PC-3 (cell line): ENCODE measurements around the gene CDH4. TPM values are rescaled to one million over a fixed set of nuclear protein-coding genes. Genes with fewer than 3 reads are reported as not detected.

Experiments
- ATAC-seq: fragments of 200-7000 bp; cut with Tn5 transposase; 2 replicates; pipeline ENCODE4 v1.9.1; 2020; ENCODE audit warnings: mild to moderate bottlenecking, moderate library complexity
- BruUV-seq: library from RNA; stranded (reverse); fragments of 400-500 nt; replicated peaks from 2 replicates; lab custom pipeline; 2021; lab: Mats Ljungman, UMichigan
- CTCF ChIA-PET: fragments of 300-600 bp; sonication (Branson Sonifier 250); formaldehyde crosslinking; loops from one replicate; lab custom pipeline; 2022; ENCODE audit warnings: antibody characterized with exemption; lab: Charles Lee
- POLR2A ChIA-PET: fragments of 300-600 bp; sonication (Branson Sonifier 250); formaldehyde crosslinking; loops from one replicate; lab custom pipeline; 2022; ENCODE audit warnings: antibody characterized with exemption; ENCODE audit not compliant: unreplicated experiment; lab: Charles Lee
- DNase-seq: peaks from one replicate; pipeline ENCODE4 v3.0.0-alpha.2; 2015
- H2AFZ ChIP-seq: fragments of 300-600 bp; sonication (generic); 2 replicates; pipeline ENCODE4 v1.6.0; 2016; ENCODE audit warnings: antibody characterized with exemption, low read length
- H3F3A ChIP-seq: fragments of 300-600 bp; sonication (generic); one replicate; pipeline ENCODE4 v1.6.0; 2017; ENCODE audit warnings: antibody characterized with exemption, low read length, control low read depth, mild to moderate bottlenecking; ENCODE audit not compliant: unreplicated experiment
- H3K27ac ChIP-seq: fragments of 300-600 bp; sonication (generic); 2 replicates; pipeline ENCODE4 v1.5.1; 2016; ENCODE audit warnings: mild to moderate bottlenecking, low read length
- H3K27me3 ChIP-seq: fragments of 300-600 bp; sonication (generic); 2 replicates; pipeline ENCODE4 v1.6.1; 2016; ENCODE audit warnings: low read length, mixed read lengths
- H3K36me3 ChIP-seq: fragments of 300-600 bp; sonication (generic); 2 replicates; pipeline ENCODE4 v1.6.1; 2016; ENCODE audit warnings: low read depth, mixed run types, low read length, mixed read lengths
- H3K4me1 ChIP-seq: fragments of 300-600 bp; sonication (generic); 2 replicates; pipeline ENCODE4 v1.5.1; 2016; ENCODE audit warnings: low read length; ENCODE audit not compliant: insufficient read depth
- H3K4me2 ChIP-seq: fragments of 300-600 bp; sonication (generic); 2 replicates; pipeline ENCODE4 v1.6.0; 2016; ENCODE audit warnings: low read length
- H3K4me3 ChIP-seq: fragments of 300-600 bp; sonication (generic); 2 replicates; pipeline ENCODE4 v1.5.1; 2016; ENCODE audit warnings: mild to moderate bottlenecking, low read length, mixed read lengths
- H3K79me2 ChIP-seq: fragments of 300-600 bp; sonication (generic); 2 replicates; pipeline ENCODE4 v1.6.1; 2017; ENCODE audit warnings: low read length, mixed read lengths
- H3K9ac ChIP-seq: fragments of 300-600 bp; sonication (generic); 2 replicates; pipeline ENCODE4 v1.6.0; 2016; ENCODE audit warnings: mild to moderate bottlenecking, low read length
- H3K9me2 ChIP-seq: fragments of 300-600 bp; sonication (generic); replicated peaks from 2 replicates; pipeline ENCODE4 v1.6.1; 2016; ENCODE audit warnings: mixed run types, low read length, mixed read lengths
- H3K9me3 ChIP-seq: fragments of 300-600 bp; sonication (generic); 2 replicates; pipeline ENCODE4 v1.6.1; 2016; ENCODE audit warnings: low read length, mixed read lengths
- H4K20me1 ChIP-seq: fragments of 300-600 bp; sonication (generic); 2 replicates; pipeline ENCODE4 v1.6.1; 2016; ENCODE audit warnings: low read length, mixed read lengths
- EZH2 ChIP-seq: fragments of 300-600 bp; sonication (generic); IDR thresholded peaks from one replicate; pipeline ENCODE4 v1.6.1; 2017; ENCODE audit warnings: antibody characterized with exemption, mild to moderate bottlenecking, low read length; ENCODE audit not compliant: unreplicated experiment
- EZH2phosphoT487 ChIP-seq: fragments of 300-600 bp; sonication (generic); IDR thresholded peaks from 2 replicates; pipeline ENCODE4 v1.6.1; 2018; ENCODE audit warnings: mild to moderate bottlenecking, antibody characterized with exemption, low read length, borderline replicate concordance
- intact Hi-C: fragments of 100-400 bp; cut with micrococcal nuclease; formaldehyde crosslinking; loops from 2 replicates; pipeline ENCODE4 v1.9.0; 2023
- total RNA-seq: library from RNA; depleted of rRNA; stranded (reverse); fragments of >200 nt; gene quantifications from 2 replicates; pipeline ENCODE4 v1.2.3, GENCODE V29; 2014
- TF ChIP-seq, protein P1 (sequence below): fragments of 300-600 bp; sonication (generic); conservative IDR thresholded peaks from 2 replicates; pipeline ENCODE4 v1.5.1; 2017; ENCODE audit warnings: antibody characterized with exemption, low read depth, mild to moderate bottlenecking, low read length

Gene CDH4
- total RNA-seq, 1 experiment from 2014 or later, result not detected

- Histone ChIP-seq H2AFZ (no peak overlapping the region), H3K27ac (no peak overlapping the region), H3K9me2 (no peaks in the 10 kb centered on the region), H3K4me1 (no peaks in the 10 kb centered on the region), H3F3A (no peaks in the 10 kb centered on the region), H3K9ac (no peak overlapping the region), H4K20me1 (no peaks in the 10 kb centered on the region), H3K4me3 (no peak overlapping the region), H3K9me3 (no peaks in the 10 kb centered on the region), H3K79me2 (no peaks in the 10 kb centered on the region), H3K36me3 (no peaks in the 10 kb centered on the region), H3K27me3 (peaks cover 84% of the 10 kb centered on the region), H3K4me2 (no peak overlapping the region)
- DNase-seq, result no peak
- intact Hi-C loops, result no loop called here
- BruUV-seq, result no TSS peak
- CTCF ChIA-PET, result no interaction called here
- POLR2A ChIA-PET, result no interaction called here
- TF ChIP-seq, protein P1, sequence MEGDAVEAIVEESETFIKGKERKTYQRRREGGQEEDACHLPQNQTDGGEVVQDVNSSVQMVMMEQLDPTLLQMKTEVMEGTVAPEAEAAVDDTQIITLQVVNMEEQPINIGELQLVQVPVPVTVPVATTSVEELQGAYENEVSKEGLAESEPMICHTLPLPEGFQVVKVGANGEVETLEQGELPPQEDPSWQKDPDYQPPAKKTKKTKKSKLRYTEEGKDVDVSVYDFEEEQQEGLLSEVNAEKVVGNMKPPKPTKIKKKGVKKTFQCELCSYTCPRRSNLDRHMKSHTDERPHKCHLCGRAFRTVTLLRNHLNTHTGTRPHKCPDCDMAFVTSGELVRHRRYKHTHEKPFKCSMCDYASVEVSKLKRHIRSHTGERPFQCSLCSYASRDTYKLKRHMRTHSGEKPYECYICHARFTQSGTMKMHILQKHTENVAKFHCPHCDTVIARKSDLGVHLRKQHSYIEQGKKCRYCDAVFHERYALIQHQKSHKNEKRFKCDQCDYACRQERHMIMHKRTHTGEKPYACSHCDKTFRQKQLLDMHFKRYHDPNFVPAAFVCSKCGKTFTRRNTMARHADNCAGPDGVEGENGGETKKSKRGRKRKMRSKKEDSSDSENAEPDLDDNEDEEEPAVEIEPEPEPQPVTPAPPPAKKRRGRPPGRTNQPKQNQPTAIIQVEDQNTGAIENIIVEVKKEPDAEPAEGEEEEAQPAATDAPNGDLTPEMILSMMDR, result no peak
- TF ChIP-seq EZH2 (no peak), EZH2phosphoT487 (no peak)
- ATAC-seq, result no peak
Measured at GRCh38 chr20:61646986-61647385, 394.9 kb downstream of the CDH4 start.

- intact Hi-C loops, result no loop called here
- H3K36me3 ChIP-seq, result no peaks in the 10 kb centered on the region
- no peak for ATAC-seq
Measured at GRCh38 chr20:61647702-61648101, 395.6 kb downstream of the CDH4 start.

More at GRCh38 chr20:61647702-61648101, 395.6 kb downstream of the CDH4 start:
- H3K27ac ChIP-seq, result no peak overlapping the region
- no peaks in the 10 kb centered on the region for H4K20me1 ChIP-seq
- no peak for DNase-seq
- H3K9me3 ChIP-seq, result no peaks in the 10 kb centered on the region
- H2AFZ ChIP-seq, result no peak overlapping the region
- TF ChIP-seq EZH2 (no peak), EZH2phosphoT487 (no peak)
- TF ChIP-seq, protein P1, result no peak
- no peak overlapping the region for H3K9ac ChIP-seq
- no peaks in the 10 kb centered on the region for H3K4me1 ChIP-seq
- H3K79me2 ChIP-seq, result no peaks in the 10 kb centered on the region
- ChIA-PET POLR2A (no interaction called here), CTCF (no interaction called here)
- no TSS peak for BruUV-seq
- H3K9me2 ChIP-seq, result no peaks in the 10 kb centered on the region
- peaks cover 86% of the 10 kb centered on the region for H3K27me3 ChIP-seq
- H3K4me3 ChIP-seq, result no peak overlapping the region
- H3K4me2 ChIP-seq, result no peak overlapping the region
- no peaks in the 10 kb centered on the region for H3F3A ChIP-seq
